HCT116 (cell line): ENCODE data around the gene TMEM62.

Experiments used
- CBX3 ChIP-seq: IDR thresholded peaks from 2 replicates; pipeline ENCODE4 v1.6.1; 2012; ENCODE audit warnings: low read depth
- CTCF ChIP-seq, 3 experiments: fragments of 200-600 bp in 1 of 3; sonication (generic) in 1 of 3; IDR thresholded peaks in 2 of 3; conservative IDR thresholded peaks in 1 of 3; 2 replicates each; pipeline ENCODE4 v1.5.1; 2012 to 2017; ENCODE audit warnings: low read depth in 2 of 3, low read length in 2 of 3, antibody characterized with exemption in 1 of 3, borderline replicate concordance in 1 of 3, control low read depth in 1 of 3, mild to moderate bottlenecking in 1 of 3, mixed read lengths in 1 of 3, mixed run types in 1 of 3, moderate library complexity in 1 of 3; ENCODE audit not compliant: insufficient read depth in 1 of 3
- EZH2 ChIP-seq: fragments of 200-600 bp; sonication (generic); IDR thresholded peaks from 2 replicates; pipeline ENCODE4 v1.6.1; 2017; ENCODE audit warnings: antibody characterized with exemption, mixed run types
- POLR2A ChIP-seq: IDR thresholded peaks from 2 replicates; pipeline ENCODE4 v1.7.0; 2011; ENCODE audit warnings: borderline replicate concordance; ENCODE audit not compliant: insufficient read depth, insufficient read length; ENCODE audit errors: extremely low read depth
- POLR2AphosphoS5 ChIP-seq: IDR thresholded peaks from 2 replicates; pipeline ENCODE4 v1.6.1; 2011; ENCODE audit warnings: mild to moderate bottlenecking, low read depth, low read length, moderate library complexity
- SIN3A ChIP-seq: IDR thresholded peaks from 2 replicates; pipeline ENCODE4 v1.6.1; 2012; ENCODE audit warnings: low read depth
- SP1 ChIP-seq: IDR thresholded peaks from 2 replicates; pipeline ENCODE4 v1.6.1; 2012; ENCODE audit warnings: low read depth
- SRF ChIP-seq: IDR thresholded peaks from 2 replicates; pipeline ENCODE4 v1.6.1; 2012; ENCODE audit warnings: low read depth
- YY1 ChIP-seq: IDR thresholded peaks from 2 replicates; pipeline ENCODE4 v1.6.1; 2011; ENCODE audit warnings: low read length, low read depth, moderate library complexity, mild to moderate bottlenecking; ENCODE audit not compliant: insufficient replicate concordance; ENCODE audit errors: extremely low read depth
- TF ChIP-seq, protein P1 (sequence below): IDR thresholded peaks from 2 replicates; pipeline ENCODE4 v1.6.1; 2012; ENCODE audit warnings: low read depth
- TF ChIP-seq, protein P2 (sequence below): IDR thresholded peaks from 2 replicates; pipeline ENCODE4 v1.6.1; 2012

GRCh38 chr15:43219929-43220928, 86.8 kb downstream of the TMEM62 start:
- no peak for TF ChIP-seq SIN3A
- TF ChIP-seq, protein P1, sequence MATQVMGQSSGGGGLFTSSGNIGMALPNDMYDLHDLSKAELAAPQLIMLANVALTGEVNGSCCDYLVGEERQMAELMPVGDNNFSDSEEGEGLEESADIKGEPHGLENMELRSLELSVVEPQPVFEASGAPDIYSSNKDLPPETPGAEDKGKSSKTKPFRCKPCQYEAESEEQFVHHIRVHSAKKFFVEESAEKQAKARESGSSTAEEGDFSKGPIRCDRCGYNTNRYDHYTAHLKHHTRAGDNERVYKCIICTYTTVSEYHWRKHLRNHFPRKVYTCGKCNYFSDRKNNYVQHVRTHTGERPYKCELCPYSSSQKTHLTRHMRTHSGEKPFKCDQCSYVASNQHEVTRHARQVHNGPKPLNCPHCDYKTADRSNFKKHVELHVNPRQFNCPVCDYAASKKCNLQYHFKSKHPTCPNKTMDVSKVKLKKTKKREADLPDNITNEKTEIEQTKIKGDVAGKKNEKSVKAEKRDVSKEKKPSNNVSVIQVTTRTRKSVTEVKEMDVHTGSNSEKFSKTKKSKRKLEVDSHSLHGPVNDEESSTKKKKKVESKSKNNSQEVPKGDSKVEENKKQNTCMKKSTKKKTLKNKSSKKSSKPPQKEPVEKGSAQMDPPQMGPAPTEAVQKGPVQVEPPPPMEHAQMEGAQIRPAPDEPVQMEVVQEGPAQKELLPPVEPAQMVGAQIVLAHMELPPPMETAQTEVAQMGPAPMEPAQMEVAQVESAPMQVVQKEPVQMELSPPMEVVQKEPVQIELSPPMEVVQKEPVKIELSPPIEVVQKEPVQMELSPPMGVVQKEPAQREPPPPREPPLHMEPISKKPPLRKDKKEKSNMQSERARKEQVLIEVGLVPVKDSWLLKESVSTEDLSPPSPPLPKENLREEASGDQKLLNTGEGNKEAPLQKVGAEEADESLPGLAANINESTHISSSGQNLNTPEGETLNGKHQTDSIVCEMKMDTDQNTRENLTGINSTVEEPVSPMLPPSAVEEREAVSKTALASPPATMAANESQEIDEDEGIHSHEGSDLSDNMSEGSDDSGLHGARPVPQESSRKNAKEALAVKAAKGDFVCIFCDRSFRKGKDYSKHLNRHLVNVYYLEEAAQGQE, result no peak
- TF ChIP-seq CTCF (IDR thresholded peaks at IDR 0.05 in 2 of 3, conservative IDR thresholded peaks at IDR 0.05 in 1 of 3; ENCODE audit: borderline replicate concordance in 1 of 3, insufficient read depth in 1 of 3, low read depth in 2 of 3, low read length in 2 of 3), result no peak
- no peak for TF ChIP-seq SRF
- TF ChIP-seq YY1, result no peak
- TF ChIP-seq EZH2, result no peak
- TF ChIP-seq POLR2A, result no peak
- TF ChIP-seq POLR2AphosphoS5, result no peak
- no peak for TF ChIP-seq CBX3
- TF ChIP-seq, protein P2, sequence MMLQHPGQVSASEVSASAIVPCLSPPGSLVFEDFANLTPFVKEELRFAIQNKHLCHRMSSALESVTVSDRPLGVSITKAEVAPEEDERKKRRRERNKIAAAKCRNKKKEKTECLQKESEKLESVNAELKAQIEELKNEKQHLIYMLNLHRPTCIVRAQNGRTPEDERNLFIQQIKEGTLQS, result no peak
- TF ChIP-seq SP1, result no peak
